ENCODE results near the gene UNKL. TPM values are rescaled to one million over a fixed set of nuclear protein-coding genes. Genes with fewer than 3 reads are reported as not detected.

The UNKL gene
- polyA plus RNA-seq, 4 donors: 10.2 to 29.3 (median 16.3) TPM

- DNase-seq (ENCODE audit: low read depth in 4 of 4, low spot score in 3 of 4): no peak
Observed at GRCh38 chr16:1357906-1358566, 56.5 kb downstream of the UNKL start.

- no peak for DNase-seq (ENCODE audit: low read depth in 4 of 4, low spot score in 3 of 4)
Observed at GRCh38 chr16:1356061-1356900, 58.2 kb downstream of the UNKL start.

- no peak for DNase-seq (ENCODE audit: low read depth in 4 of 4, low spot score in 3 of 4)
Observed at GRCh38 chr16:1355591-1355990, 58.9 kb downstream of the UNKL start.

- DNase-seq (ENCODE audit: low read depth in 4 of 4, low spot score in 3 of 4): no peak
Observed at GRCh38 chr16:1354815-1355540, 59.5 kb downstream of the UNKL start.

DNA sequence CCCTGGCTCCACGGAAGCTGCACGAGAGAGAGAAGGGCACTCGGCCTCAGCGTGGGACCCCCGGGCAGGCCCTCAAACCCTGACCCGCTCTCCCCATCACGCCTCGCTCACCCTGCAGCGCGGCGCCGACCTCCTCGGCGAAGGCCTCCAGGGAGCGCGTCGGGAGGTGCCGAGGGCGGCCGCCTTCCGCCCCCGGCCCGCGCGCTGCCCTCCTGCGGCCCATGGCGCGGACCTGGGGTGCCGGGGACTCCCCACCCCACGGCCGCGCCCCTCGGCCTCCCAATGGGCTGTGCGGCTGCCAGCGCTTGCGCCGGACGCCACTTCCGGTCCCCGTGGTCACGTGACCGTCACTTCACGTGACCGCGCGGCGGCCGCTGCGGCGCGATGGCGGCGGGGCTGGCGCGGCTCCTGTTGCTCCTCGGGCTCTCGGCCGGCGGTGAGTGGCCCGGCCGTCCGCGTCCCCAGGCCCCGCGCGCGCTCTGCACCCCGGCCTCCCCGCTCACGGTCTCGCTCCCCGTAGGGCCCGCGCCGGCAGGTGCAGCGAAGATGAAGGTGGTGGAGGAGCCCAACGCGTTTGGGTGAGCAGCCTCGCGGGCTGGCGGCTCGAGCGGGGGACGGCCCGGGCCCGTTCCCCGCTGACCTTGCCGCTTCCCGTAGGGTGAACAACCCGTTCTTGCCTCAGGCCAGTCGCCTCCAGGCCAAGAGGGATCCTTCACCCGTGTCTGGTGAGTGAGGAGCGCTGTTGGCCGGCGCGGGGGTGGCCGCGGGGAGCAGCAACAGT lies 62.7 kb downstream of the UNKL start, which contains the start of the genes GNPTG and TSR3:
TSS of gene GNPTG (plus strand) at position 350 of the 781 bp plus-strand sequence. CDS start at position 385, 35 bp downstream.
TSS of gene TSR3 (minus strand) at position 297 of the 781 bp plus-strand sequence. CDS start at position 223, 74 bp downstream.
- DNase-seq (ENCODE audit: low read depth in 4 of 4, low spot score in 3 of 4): peak; percentile 52 to 73 (median 70)

GRCh38 chr16:1351215-1351581 lies 63.3 kb downstream of the UNKL start:
- DNase-seq (ENCODE audit: low read depth in 4 of 4, low spot score in 3 of 4): no peak

- DNase-seq (ENCODE audit: low read depth in 4 of 4, low spot score in 3 of 4): no peak
Observed at GRCh38 chr16:1350691-1351090, 63.8 kb downstream of the UNKL start.

DNA sequence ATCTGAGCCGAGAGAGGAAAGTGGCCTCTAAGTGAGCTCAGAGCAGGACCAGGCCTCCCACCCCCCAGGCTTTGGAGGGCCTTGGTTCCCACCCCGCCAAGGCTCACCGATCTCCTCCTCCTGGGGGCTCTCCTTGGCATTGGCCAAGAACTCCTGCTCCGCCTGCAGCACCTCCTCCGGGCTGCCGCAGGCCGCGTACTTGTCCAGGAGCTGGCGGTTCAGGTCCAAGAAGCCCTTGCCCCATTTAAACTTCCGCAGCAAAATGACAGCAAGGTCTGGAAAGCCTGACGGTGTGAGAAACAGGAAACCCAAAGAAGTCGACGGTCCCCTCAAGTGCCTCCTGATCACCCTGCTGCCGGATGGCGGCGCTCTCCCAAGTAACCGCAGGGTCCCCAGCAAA lies 64.6 kb downstream of the UNKL start:
- no peak for DNase-seq (ENCODE audit: low read depth in 4 of 4, low spot score in 3 of 4)

DNA sequence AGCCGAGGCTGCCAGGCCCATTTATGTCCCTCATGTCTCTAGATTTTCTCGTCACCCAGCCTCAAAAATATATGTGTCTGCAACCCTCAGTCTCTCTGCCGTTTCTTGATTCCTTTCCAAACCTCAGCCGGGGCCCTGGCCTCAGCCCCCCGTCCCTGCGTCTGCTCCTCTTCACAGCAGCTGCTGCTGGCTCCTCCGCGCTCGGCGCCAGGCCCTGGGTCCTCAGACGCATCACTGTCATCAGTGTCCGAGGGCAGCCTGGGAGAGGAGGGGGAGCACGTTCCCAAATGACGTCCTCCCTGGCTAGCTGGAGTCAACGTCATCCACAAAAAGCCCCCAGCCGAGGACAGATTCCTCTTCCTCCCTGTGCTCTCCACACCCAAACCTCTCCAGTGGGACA lies 65.2 kb downstream of the UNKL start:
- DNase-seq (ENCODE audit: low read depth in 4 of 4, low spot score in 3 of 4): no peak

DNA sequence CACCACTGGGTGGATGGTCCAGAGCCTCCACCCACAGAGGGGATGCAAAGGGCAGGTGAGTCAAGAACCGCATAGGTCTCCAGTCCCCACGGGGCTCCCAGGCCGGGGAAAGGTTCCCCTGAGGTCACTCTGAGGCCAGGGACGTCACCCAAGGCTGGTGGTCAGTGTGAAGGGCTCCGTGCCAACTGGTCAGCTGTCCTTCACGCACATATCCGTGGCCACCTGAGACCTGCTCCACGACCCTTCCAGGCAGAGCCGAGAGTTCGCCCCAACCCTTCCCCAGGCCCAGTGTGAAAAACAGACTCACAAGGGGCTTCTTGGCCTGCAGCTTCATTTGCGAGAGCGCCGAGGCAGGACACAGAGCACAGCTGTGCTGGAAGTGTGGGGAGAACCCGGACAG lies 65.6 kb downstream of the UNKL start:
- DNase-seq (ENCODE audit: low read depth in 4 of 4, low spot score in 3 of 4): no peak

GRCh38 chr16:1348441-1348840 lies 66.1 kb downstream of the UNKL start:
- DNase-seq (ENCODE audit: low read depth in 4 of 4, low spot score in 3 of 4): no peak

- no peak for DNase-seq (ENCODE audit: low read depth in 4 of 4, low spot score in 3 of 4)
Observed at GRCh38 chr16:1347962-1348361, 66.5 kb downstream of the UNKL start.

- DNase-seq (ENCODE audit: low read depth in 4 of 4, low spot score in 3 of 4): no peak
Observed at GRCh38 chr16:1347286-1347855, 67.1 kb downstream of the UNKL start.

DNA sequence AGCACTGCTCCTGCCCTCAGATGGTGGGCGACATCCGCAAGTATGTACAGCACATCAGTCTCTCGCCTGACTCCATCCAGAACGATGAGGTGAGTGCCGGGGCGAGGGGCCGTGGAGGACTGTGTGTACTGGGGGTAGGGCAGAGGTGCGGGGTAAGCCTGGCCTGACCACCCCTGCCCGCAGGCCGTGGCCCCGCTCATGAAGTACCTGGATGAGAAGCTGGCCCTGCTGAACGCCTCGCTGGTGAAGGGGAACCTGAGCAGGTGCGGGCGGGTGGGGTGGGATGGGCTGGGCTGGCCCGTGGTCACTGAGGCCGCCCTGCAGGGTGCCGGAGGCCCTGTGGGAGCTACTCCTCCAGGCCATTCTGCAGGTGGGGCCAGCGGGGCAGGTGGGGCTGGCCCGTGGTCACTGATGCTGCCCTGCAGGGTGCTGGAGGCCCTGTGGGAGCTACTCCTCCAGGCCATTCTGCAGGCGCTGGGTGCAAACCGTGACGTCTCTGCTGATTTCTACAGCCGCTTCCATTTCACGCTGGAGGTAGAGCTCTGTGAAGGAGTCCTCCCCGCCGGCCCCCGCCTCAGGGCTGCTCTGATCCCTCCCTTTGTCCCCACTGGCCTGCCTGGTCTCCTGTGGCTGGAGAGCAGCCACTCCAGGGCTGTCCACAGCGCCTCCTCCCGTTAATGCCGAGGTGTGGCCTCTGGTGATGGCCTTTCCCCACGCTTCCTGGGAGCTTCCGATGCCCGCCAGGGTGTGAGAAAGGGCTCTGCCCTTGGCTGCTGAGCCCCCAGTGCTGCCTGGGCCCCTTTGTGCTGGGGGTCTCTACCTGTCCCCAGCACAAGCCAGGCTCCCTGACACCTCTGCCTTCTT lies 67.8 kb downstream of the UNKL start:
- no peak for DNase-seq (ENCODE audit: low read depth in 4 of 4, low spot score in 3 of 4)

DNA sequence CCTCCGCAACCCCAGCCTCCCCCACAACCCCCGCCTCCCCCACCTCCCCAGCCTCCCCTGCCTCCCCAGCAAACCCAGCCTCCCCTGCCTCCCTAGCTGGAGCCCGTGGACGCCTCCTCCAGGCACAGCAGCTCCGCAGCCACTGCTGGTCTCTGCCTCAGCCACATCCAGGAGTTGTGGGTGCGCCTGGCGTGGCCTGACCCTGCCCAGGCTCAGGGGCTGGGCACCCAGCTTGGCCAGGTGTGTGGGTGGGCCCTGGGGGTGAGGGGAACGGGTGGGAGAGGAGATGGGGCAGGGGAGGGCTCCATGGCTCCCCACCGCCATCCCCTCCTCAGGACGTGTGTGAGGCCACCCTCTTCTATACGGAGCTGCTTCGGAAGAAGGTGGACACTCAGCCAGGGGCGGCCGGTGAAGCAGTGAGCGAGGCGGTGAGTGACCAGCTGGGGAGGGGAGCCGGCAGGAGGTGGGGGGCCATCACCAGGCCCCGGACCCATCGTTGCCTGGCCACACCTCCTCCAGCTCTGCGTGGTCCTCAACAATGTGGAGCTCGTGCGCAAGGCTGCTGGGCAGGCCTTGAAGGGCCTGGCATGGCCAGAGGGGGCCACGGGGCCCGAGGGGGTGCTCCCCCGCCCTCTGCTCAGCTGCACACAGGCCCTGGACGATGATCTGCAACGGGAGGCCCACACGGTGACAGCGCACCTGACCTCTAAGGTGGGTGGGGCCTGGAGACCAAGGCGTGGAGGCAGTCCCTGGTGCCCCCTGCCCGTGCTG lies 68.7 kb downstream of the UNKL start:
- no peak for DNase-seq (ENCODE audit: low read depth in 4 of 4, low spot score in 3 of 4)

DNA sequence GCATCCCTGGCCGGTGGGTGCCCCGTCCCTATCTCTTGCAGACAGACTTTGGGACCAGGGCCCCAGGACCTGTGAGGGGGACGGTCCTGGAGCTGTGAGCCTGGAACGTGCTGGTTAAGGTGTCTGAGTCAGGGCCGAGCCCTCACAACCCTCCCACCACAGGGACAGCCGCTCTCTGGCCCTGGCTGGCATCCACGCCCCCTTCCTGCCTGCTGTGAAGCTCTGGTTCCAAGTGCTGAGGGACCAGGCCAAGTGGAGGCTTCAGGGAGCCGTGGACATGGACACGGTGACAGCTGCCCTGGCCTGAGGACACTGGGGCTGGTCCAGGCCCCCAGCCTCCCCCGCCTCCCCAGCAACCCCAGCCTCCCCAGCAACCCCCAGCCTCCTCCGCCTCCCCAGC lies 69.4 kb downstream of the UNKL start:
- DNase-seq (ENCODE audit: low read depth in 4 of 4, low spot score in 3 of 4): no peak

DNA sequence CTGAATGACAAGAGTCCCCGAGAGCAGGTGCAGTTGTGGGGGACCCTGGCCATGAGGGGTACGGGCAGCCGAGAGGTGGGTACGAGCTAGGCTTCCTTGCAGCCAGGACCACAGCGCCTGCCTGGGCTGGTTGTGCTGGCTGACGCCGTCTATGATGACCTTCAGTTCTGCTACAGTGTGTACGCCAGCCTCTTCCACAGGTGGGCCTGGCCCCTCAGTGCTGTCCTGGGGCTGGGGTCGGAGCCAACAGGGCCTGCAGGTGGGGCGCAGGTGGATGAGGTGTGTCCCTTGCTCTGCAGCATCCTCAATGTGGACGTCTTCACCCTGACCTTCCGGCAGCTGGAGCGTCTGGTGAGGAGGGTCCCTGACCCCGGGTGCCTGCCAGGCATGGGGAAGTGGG lies 70.0 kb downstream of the UNKL start:
- DNase-seq (ENCODE audit: low read depth in 4 of 4, low spot score in 3 of 4): no peak

- no peak for DNase-seq (ENCODE audit: low read depth in 4 of 4, low spot score in 3 of 4)
Observed at GRCh38 chr16:1343428-1344242, 70.9 kb downstream of the UNKL start.

Data from left renal pelvis (tissue), 4 donors.